Measurements from ENCODE around the gene TESMIN. TPM values are rescaled to one million over a fixed set of nuclear protein-coding genes. Genes with fewer than 3 reads are reported as not detected.

The TESMIN gene
- total RNA-seq, 1 donor from 2014 or later = 2.5 TPM

DNA sequence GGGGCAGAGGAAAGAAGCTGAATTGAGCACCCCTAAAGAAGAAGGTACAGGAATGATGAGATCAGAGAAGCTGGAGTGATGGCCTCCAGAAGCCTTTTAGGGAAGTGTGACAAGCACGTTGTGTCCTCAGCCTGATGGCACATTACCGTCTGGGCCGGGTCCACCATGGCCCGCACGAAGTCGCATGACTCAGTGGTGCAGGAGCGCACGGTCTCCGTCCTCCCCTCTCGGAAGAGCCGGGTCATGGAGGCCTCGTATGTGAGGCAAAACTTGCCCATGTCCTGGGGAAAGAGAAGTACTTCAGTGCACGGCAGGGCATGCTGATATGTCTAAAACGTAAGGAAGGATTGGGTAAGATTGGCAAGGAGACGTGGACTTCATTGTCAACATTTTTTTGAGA is 11.2 kb upstream of the TESMIN start:
- intact Hi-C loops (cut with micrococcal nuclease) = no loop called here

DNA sequence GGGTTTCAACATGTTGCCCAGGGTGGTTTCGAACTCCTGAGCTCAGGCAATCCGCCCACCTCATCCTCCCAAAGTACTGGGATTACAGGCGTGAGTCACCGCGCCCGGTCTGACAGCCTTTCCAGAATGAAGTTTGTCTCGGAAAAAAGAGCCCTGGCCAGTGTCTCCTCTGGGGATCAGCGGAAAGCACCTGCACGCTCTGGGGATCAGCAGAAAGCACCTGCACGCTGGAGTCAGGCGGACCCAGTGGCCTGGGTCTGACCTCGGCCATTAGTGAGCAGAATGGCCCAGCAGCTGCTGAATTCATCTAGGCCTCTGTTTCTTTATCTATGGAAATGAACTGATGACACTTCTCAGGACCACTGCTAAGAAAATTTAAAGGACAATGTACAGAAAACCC is 10.5 kb upstream of the TESMIN start:
- intact Hi-C loops (cut with micrococcal nuclease) = no loop called here

DNA sequence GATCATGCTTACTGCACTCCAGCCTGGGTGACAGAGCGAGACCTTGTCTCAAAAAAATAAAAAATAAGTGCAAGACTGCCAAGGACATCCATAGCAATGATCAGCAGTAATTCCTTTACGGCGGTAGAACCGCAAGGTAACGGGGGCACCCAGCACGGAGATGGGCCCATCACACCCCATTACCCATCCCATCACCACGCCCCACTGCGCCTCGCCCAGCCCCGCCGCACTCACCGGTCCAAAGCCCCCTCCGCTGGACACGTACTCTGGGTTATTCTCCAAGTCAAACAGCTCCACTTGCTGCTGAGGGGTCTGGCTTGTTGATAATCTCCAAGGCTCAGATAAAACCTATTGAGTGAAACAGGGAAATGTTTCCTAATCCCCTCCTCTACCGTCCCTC is 8.7 kb upstream of the TESMIN start:
- intact Hi-C loops (cut with micrococcal nuclease) = no loop called here

DNA sequence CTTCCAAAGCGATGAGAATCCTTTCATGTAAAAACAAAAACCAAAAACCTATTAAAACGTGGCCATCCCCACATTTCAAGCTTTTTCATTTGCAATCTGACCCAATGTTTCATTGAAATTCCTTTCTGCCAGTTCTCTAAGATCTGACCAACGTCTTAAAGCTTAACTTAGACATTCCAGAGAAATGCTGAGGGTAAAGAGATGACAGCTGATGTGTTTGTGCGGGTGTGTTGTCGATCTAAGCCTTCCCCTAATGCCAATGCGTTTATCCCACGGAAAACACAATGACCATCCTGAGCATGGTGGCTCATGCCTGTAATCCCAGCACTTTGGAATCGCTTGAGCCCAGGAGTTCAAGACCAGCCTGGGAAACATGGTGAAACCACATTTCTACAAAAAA is 6.4 kb upstream of the TESMIN start:
- intact Hi-C loops (cut with micrococcal nuclease) = no loop called here

DNA sequence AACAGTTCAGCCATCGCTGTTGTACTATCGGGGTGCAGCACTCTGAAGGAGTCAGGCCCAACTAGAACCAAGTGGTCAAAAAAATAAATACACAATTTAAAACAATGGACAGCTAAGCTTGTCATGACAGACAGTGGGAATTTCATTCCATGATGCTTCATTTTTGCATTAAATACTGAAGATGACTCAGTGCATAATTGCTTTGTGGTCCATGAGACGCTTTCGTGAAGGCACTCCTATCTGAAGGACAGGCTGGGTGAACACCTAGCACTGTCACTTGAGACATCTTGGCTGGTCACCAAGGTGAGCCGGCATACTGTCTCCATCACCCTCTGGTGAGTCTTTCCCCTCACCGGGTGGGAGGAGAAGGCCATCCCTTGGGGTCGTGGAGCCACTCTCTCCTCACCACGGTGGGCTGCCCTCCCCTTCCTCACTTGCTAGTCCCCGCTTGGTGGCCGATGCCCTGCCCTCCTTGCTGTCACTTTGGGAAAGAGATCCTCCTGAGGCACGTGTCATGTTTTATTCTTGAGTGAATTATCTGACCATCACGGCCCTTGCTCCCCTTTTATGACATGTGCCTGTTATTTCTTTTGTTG is 4.9 kb upstream of the TESMIN start:
- intact Hi-C loops (cut with micrococcal nuclease) = no loop called here

DNA sequence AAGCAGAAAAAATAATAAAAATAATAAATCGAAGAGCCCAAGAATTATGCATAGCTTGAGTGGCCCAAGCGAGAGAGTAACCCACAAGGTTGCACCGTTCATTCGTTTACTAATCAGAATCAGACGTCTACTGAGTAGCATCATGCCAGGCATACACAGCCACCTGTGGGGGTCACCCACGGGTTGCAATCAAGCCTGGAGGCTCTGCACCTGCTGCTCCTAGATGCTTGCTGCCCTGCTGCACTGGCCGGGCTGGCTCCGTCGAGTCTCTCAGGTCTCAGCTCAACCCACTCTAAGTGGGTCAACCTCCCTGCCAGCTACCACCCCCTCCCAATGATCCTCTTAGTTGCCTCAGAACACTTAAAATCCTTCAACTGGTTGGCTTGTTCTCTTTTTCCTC is 2.0 kb upstream of the TESMIN start:
- intact Hi-C loops (cut with micrococcal nuclease) = no loop called here

DNA sequence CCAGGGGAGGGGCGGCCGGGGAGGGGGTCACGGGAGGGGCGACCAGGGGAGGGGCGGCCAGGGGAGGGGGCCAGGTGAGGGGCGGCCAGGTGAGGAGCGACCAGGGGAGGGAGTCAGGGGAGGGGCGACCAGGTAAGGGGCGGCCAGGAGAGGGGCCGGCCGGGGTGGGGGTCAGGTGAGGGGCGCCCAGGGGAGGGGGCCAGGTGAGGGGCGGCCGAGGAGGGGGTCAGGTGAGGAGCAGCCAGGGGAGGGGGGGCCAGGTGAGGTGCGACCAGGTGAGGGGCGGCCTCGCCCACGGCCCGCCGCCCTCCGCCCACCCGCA is 355 bp downstream of the TESMIN start:
- intact Hi-C loops (cut with micrococcal nuclease) = loop anchor here (1.0 to 2.0 kb wide), 5 partner anchors 92 to 721 kb away; partner anchors contain the start of genes IGHMBP2, MRPL21, NDUFS8 and PPP6R3

DNA sequence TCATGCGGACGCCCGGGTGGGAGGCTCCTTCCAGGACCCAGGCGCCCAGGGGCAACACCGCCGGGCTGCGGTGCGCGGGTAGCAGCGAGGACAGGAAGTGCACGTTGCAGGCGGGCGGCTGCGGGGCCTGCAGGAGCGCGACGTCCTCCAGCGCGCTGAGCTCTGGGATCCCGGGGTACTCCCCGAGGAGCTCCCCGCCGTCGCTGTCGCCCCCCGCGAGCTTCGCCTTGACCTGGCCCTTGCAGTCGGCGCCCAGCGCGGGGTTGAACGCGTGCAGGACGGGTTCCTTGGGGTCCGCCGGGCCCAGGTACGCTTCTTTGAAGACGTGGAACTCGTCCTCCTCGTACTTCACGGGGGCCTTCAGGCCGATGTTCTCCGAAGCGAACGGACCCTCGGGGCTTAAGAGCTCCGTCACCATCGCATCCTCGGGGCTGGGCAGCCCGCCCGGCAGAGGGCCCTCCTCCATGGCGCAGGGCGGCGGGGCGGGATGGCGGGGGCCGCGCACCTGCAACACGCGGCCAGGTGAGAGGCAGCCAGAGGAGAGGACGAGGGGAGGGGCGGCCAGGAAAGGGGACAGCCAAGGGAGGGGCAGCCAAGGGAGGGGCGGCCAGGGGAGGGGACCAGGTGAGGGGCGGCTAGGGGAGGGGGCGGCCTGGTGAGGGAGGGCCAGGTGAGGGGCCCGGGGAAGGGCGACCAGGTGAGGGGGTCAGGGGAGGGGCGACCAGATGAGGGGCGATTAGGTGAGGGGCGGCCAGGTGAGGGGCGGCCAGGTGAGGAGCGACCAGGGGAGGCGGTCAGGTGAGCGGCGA is 921 bp downstream of the TESMIN start:
- intact Hi-C loops (cut with micrococcal nuclease) = loop anchor here (1.0 to 2.0 kb wide), 5 partner anchors 92 to 720 kb away; partner anchors contain the start of genes IGHMBP2, MRPL21, NDUFS8 and PPP6R3

DNA sequence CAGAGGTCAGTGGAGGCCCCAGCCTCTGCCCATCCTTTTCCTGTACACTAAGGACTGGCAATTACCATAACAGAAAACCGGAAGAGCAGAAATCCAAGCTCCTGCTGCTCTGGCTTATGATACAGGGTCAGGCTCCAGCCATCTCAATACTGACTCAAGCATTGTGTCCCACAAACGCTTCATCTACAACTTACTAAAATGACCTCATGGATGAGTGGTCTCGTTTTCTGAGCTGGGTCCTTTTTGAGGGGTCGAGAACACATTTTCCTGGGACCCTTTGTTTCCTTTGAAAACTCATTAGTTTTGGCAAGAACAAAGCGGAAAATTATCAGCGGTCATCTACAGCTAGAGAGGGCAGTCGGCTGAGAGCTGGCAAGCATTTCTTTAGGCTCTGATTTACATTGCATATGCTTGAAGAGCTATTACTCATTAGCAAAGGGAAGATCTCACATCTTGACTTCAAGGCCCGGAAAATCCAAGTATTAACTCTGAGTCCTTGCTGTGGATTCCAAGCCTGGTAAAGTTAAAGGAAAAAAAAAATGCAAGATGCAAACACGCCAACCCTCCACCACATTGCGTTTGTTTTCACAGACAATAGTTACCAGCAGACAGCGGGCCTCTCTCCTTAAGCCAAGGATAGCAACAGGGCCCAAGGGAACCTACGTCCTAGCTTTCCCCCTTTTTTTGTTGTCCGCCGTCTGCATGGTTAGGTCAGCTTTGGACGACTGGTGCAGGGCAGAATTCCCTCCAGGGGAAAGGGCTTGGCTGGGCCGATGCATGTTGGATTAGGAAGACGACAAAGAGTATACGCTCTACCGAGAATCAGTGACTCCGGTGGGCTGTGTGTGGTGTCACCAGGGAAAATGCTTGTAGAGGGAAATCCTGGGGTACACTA is 1.8 kb downstream of the TESMIN start:
- intact Hi-C loops (cut with micrococcal nuclease) = loop anchor here (2.0 kb wide), 1 partner anchor 93 kb away; no protein-coding TSS in a partner anchor

DNA sequence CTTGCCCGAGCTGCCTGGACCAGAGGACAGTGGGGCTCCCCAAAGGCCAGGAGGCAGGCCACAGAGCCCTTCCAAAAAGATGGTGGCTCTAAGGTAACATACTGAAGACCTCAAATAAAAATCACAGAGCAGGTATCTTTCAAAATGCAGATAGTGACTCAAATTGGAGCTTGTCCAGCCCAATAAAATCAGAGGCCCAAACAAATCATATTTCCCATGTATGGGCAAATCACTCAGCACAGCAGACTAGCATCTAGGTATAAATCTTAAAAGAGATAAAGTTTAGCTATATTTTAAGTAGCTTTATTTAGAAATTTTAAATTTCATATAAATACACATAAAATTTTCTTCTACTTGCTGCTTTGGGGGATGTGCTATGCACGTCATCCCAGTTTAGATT is 3.3 kb downstream of the TESMIN start:
- intact Hi-C loops (cut with micrococcal nuclease) = no loop called here

DNA sequence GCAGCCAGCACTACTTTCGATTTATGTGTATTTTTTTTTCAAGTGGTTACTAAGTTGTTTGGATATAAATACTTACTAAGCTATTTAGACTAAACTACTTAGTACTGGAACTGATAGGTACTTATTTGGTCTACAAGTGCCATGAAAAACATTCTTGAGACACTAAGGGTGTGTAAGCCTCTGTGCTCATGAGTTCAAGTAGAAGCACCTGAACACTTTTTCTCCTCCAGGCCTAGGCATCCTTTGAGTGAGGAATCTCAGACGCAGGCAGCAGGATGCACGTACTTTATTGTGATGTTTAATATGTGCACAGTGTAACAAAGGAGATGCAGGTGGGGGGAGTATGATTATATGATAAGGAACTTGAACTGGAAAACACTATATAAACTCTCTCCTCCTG is 7.8 kb downstream of the TESMIN start:
- intact Hi-C loops (cut with micrococcal nuclease) = no loop called here

DNA sequence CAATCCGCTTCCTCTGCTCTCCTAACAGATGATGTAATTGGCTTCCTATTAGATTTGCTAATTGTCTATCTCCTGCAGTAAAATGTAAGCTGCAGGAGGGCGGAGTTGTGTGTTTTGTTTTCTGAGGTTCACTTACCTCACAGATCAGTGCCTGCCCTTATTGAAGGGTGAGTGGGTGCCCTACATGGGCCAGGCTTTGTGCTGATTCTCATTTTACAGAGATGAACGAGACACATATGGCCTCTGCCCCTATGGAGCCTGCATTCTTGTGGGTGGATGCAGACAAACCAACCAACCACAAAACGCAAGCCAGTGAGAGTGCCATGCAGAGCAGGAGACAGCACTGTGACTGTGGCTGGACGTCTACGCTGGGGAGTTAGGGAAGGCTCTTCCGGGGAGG is 9.9 kb downstream of the TESMIN start:
- intact Hi-C loops (cut with micrococcal nuclease) = no loop called here

DNA sequence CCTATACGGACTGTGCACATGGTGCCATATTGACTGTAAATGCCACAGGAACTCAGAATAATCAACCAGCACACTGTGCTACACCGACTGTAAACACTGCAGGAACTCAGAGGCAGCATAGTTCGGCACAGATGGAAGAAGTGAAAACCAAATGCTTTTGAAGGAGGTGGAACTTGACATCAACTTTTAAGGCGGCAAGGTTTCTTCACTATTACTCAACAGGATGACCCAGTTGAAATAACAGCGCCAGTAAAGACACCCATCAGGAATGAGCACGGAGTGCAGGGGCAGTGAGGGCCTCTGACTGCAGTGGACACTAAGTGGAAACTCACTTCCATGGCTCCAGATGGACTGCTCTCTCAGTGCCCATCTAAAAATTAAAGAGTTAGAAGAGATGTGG is 15.7 kb downstream of the TESMIN start:
- intact Hi-C loops (cut with micrococcal nuclease) = no loop called here

DNA sequence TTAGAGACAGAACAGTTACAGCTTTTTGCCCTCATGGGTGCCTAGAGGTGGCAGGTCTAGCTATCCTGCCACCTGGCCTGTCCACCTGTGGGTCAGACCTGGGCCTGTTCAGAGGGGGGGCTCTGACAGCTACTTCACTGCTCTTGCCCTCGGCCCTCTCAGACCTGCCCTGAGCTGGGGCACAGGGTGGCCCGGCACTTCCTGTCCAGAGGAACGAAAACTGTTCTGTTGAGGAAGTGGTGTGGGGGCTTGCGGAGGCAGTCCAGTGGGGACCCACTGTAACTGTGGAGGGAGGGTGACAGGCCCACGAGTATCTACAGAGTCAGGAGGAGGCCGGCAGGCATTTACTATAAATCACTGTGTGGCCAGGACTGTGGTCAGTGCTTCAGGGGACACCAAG is 16.2 kb downstream of the TESMIN start:
- intact Hi-C loops (cut with micrococcal nuclease) = no loop called here

DNA sequence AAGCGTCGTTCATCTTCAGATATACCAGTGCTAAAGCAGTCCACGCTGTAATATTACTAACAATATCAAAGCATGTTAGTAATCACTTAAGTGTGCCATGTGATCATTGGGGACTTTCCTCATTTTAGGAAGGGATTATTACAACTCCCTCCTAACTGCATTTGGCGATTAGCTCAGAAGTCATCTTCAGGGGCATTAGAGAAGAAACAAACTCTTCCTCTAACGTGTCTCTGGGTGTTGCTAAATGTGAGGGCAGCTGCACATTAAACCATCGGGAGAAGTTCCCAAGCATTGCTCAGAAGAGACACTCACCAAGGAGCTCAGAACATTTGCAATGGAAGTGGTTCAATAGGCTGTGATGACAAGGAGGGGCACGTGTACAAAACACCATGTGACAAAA is 17.2 kb downstream of the TESMIN start:
- intact Hi-C loops (cut with micrococcal nuclease) = no loop called here

DNA sequence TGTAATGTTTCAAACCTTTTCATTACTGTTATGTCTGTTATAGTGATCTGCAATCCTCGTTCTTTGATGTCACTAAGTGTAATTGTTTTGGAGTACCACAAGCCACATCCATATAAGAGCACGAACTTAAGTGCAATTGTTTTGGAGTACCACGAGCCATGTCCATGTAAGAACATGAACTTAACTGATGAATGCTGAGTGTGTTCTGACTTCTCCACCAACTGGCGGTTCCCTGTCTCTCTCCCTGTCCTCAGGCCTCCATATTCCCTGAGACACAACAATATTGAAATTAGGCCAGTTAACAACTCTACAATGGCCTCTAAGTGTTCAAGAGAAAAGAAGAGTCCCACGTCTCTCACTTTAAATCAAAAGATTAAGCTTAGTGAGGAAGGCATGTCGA is 23.5 kb downstream of the TESMIN start:
- intact Hi-C loops (cut with micrococcal nuclease) = no loop called here

DNA sequence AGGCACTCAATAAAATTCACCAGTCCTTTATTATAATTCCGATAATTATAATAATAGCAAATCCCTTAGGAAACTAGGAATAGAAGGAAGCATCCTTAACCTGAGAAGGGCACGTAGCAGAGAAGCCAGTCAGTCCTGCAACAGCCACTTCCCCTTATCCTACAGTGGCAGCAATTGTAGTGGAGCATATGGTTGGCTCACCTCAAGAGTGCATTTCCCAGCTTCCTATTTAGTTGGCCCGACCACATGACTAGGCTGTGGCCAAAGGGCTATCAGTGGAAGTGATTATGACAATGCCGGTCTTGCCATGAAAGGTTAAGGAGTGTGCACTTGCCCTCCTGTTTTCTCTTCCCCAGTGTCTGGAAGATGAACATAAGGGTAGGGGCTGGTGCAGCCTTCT is 27.0 kb downstream of the TESMIN start:
- intact Hi-C loops (cut with micrococcal nuclease) = no loop called here

DNA sequence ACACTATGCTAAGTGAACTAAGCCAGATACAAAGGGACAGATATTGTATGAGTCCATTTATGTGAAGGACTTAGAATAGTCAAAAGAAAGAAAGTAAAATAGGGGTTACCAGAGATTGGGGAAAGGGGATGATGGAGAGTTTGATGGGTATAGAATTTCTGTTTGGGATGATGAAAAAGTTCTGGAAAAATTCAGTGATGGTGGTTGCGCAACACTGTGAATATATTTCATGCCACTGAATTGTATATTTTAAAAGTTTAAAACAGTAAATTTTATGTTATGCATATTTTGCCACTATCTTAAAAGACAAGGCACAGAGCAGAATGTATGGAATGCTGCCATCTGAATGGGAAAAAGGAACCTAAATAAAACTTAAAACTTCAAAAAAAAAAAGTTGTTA is 29.2 kb downstream of the TESMIN start:
- intact Hi-C loops (cut with micrococcal nuclease) = no loop called here

DNA sequence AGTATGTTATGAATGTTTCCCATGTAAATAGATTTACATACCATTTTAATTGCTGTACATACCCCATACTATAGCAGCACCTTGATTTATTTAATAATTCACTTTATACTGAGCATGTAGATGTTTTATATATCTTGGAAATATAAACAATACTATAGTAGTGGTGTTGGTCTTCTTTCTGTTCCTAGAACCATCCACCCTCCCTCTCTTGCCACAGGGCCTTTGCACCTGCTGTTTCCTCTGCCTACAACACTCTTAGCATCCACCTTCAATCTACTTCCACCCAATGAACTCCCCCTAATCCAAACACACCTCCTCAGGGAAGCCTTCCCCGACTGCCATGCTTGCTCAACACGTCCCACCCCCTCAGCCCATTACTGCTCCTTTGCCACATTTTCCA is 30.2 kb downstream of the TESMIN start:
- intact Hi-C loops (cut with micrococcal nuclease) = no loop called here

DNA sequence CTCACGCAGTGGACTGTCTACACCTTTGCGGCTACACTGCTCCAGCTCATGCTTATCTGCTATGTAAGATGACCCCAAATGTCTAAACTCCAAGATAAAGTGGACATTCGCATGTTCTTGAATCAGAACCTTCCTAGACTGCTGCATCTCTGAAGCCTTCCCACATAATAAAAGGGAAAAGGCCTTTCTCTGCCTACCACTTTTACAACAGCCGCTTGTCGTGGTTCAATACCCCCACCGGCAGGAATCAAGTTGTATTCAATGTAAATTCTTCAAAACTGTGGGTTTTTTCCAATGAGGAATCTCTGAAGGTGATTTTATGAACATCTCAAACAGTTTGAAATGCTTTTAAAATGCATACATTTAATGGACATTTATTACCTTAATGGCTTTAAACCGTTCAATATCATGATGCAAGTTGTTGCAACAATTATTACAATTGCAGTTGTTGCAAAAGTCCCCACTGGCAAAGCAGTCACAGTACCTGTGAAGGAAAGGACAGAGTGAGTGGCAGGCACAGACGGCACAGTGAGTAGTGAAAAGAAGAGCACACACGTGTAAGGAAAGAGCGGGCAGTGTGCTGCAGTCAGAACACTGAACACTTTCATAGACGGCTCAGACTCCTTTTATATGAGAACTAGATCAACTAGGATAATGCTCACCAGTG is 35.7 kb downstream of the TESMIN start:
- intact Hi-C loops (cut with micrococcal nuclease) = no loop called here

DNA sequence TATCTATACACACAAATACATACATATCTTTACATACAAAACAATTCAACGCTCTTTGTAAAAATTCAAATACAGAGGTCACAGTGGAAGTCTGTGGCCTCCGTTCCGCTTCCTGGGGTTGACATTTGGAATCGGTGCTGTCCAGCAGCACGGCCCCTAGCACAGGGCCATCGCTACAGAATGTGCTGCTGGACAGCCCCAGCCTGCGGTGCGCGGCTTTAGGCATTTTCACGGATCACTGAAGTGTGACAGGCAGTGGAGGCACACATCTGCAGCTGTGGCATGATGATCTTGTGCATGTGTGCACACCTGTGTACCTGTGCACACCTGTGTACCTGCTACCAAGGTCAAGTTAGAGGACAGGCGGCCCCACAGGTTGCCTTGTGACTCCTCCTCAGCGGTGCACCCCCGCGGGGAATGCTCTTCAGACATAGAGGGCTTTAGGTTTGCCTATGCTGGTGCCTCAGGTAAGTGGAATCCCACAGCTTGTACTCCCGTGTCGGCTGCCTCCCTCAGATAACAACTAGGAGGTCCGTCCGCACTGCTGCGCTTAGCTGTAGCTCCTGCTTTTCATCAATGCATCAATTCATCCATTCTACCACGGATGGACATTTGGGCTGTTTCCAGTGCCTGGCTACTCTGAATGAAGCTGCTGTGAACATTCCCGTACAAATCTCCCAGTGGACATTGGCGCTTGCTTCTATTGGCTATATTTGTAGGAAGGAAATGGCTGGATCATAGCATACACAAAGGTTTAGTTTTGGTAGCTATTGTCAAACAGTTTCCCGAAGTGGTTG is 37.1 kb downstream of the TESMIN start:
- intact Hi-C loops (cut with micrococcal nuclease) = no loop called here
